Activated CD8-positive, alpha-beta memory T cell treated with anti-CD3 and anti-CD28 coated beads for 48 hours (primary cell): Measurements from ENCODE around the gene UBAC2.

Source experiments
- DNase-seq, 3 experiments: peaks; one replicate each; pipeline ENCODE4 v3.0.0-alpha.2; 2020; ENCODE audit warnings: low read depth in 2 of 3, low spot score in 2 of 3

UBAC2 gene

GRCh38 chr13:99307648-99308339 is 107.1 kb downstream of the UBAC2 start:
- no peak for DNase-seq

- no peak for DNase-seq
Observed at GRCh38 chr13:99308471-99309087, 107.9 kb downstream of the UBAC2 start.

- no peak for DNase-seq
Observed at GRCh38 chr13:99310382-99311031, 109.9 kb downstream of the UBAC2 start.

- no peak for DNase-seq
Observed at GRCh38 chr13:99311137-99311536, 110.5 kb downstream of the UBAC2 start.

GRCh38 chr13:99311748-99312492 is 111.3 kb downstream of the UBAC2 start:
- no peak for DNase-seq

GRCh38 chr13:99312493-99312883 is 111.8 kb downstream of the UBAC2 start:
- DNase-seq: no peak

GRCh38 chr13:99313501-99313900 is 112.8 kb downstream of the UBAC2 start:
- no peak for DNase-seq

- no peak for DNase-seq
Observed at GRCh38 chr13:99313941-99314340, 113.3 kb downstream of the UBAC2 start.

- DNase-seq: no peak
Observed at GRCh38 chr13:99314640-99315176, 114.1 kb downstream of the UBAC2 start.

- DNase-seq: no peak
Observed at GRCh38 chr13:99315186-99315585, 114.5 kb downstream of the UBAC2 start.

GRCh38 chr13:99316224-99316623 is 115.6 kb downstream of the UBAC2 start:
- no peak for DNase-seq

- DNase-seq: no peak
Observed at GRCh38 chr13:99316657-99317256, 116.1 kb downstream of the UBAC2 start.

- no peak for DNase-seq
Observed at GRCh38 chr13:99320693-99321481, 120.2 kb downstream of the UBAC2 start.

- no peak for DNase-seq
Observed at GRCh38 chr13:99321709-99322108, 121.1 kb downstream of the UBAC2 start.

- no peak for DNase-seq
Observed at GRCh38 chr13:99322297-99323103, 121.8 kb downstream of the UBAC2 start.

GRCh38 chr13:99323488-99323887 is 122.8 kb downstream of the UBAC2 start:
- no peak for DNase-seq

GRCh38 chr13:99326012-99326411 is 125.4 kb downstream of the UBAC2 start:
- DNase-seq: no peak

- no peak for DNase-seq
Observed at GRCh38 chr13:99327126-99327525, 126.5 kb downstream of the UBAC2 start.

GRCh38 chr13:99327761-99328160 is 127.1 kb downstream of the UBAC2 start:
- DNase-seq: no peak
